Skin of body (tissue), 2 donors: ENCODE data around the gene GHR. TPM values are rescaled to one million over a fixed set of nuclear protein-coding genes. Genes with fewer than 3 reads are reported as not detected.

Experiments
- DNase-seq: peaks from one replicate; lab custom pipeline; 2025; lab: John Stamatoyannopoulos, UW
- total RNA-seq: library from RNA; depleted of rRNA; stranded (reverse); fragments of >200 nt; gene quantifications from one replicate; pipeline ENCODE4 v1.2.3, GENCODE V29; 2014

The GHR gene
- total RNA-seq, 1 donor from 2014 or later = 25.4 TPM

DNA sequence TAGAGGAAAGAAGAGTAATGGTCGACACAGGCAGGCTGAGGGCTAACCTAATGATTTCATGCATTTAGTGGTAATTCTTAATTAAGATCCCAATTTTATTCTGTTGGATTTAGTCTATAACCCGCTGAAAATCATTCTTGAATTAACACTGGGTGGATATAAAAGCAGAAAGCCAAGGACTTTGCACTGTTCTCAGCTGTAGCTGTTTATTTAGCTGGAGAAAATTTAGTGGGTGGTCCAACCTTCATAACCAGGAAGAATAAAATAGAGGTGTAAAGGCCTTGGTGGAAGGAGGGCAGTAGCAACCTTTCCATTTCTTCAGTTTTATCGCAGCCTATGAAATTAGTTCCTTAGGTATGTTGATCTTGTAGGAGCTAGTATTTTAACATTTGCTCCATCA lies 92.3 kb downstream of the GHR start:
- DNase-seq = no peak

DNA sequence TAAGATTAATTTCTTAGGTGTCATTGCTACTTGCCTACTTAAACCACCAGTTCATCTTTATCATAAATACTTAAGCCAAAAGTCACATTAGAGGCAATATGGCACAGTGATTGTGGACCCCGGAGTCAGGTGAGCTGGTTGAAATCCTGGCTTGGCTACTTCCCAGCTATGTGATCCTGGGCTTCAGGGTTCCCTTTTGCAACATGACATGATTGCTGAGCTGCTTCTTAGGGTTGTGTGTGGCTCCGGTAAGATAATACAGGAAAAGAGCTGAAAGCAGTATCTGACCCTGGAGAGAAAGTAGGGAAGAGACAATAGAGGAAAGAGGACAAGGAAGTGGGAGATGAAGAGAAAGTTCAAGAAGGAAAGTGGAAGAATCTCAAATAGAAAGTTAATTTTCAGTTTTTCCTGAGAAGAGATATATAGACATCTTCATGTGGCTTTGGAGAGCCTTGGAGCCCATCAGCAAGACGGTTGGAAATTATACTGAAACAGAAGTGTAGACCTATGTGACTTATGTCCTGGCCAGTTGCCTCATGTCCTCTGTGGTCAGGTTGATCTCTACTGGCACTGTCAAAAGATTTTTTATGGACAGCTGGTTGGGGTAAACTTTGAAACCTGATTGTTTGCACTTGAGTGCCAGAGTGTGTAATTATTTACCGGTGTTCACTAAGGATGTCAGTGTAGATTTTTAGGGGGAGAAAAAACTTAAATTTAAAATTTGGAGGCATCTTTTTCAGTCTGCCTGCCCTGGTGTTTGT lies 93.2 kb downstream of the GHR start:
- no peak for DNase-seq

DNA sequence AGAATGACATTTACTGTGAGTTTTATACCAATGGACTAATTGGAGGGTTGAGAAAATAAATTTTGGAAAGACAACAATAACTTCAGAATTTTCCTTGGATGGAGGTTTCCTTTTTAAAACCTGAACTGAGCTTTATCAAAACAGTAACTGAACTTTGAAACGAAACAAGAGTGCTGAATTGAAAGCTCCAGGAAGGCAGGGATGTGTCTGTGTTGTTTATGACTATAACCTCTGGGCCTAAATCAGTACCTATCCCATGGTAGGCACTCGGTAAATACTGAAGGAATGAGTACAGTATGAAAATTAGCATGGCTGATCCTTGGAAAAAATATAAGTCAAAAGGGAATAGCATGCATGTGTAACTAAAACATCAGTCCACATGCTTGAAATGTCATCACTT lies 93.9 kb downstream of the GHR start:
- no peak for DNase-seq

DNA sequence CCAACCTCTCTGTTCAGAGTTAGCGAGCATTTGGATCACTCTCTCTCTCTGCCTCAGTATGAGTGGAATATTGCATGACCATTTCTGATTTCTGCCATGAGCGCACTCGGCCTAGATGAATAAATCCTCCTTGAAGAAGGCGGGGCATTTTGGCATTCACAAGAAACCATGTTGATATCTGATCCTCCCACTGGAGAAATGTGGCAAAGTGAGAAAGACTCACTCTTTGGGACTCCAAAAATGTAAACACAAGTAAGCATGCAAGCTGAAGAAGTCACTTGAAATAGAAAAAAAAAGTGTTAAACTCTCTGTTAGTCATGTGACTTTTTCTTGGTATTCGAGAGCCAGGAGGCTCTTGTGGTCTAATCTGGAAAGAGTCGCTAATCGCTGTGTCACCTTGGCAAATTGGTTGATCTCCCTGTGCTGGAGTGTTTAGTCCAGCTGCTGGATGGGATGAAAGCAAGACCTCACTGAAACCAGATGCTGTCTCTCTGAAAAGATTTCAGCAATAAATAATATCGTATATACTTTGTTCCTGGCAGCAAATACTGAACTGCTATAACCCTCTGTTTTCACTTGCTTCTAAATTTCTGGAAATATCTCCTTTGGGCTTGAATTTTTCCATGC lies 95.5 kb downstream of the GHR start:
- DNase-seq = peak; percentile 89

DNA sequence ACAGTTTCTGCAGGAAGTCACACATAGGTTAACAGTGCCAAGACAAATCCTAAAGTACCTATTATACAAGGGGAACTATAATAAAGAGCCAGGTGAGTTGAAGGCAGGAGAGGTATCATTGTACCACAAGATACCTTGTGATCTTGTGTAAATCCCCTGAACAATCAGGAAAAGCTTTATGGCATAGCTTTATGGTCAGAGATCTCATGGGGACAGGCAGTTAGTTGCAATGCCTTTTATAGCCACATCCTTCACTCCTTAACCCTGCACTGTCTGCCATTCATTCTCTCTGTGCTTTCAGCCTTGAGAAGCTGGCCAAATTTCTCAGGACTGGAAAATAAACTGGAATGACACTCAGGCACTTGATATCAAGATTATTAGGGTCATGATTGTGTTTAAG lies 97.0 kb downstream of the GHR start:
- DNase-seq = no peak

DNA sequence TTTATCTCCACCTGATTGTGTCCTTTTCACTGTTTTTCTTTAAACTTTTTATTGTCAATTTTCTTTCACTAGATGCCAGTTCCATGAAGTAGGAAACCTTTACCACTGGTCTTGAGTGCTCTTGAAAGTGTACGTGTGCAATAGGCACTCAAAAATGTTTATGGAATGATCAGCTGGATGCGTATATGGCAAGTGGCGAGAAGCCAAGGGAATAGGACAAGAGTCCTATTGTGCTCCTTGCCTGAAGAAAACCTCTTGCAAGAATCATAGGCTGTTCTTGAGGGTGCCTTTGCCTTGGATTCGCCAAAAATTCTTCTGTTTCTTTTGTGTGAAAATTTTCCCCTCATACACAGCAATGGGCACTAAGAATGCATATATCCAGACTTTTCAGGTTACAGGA lies 97.7 kb downstream of the GHR start:
- DNase-seq = no peak

DNA sequence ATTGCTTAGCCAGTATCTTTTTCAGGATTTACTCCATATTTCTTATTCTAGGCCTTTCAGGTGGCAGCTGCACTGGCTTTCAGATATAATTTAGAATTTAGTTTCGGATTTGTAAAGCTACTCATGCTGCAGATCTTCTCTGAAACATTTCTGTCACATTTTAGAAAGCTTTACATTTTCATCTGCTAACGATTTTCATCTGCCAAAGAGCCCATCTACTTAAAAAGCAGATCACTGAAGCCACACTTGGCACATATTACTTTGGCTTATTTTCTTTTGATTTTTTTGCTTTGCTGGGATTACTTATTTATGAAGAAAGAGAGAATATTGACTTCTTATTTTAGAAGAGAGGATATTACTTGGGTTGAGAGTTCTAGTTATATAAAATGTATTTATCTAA lies 98.2 kb downstream of the GHR start:
- DNase-seq = no peak

DNA sequence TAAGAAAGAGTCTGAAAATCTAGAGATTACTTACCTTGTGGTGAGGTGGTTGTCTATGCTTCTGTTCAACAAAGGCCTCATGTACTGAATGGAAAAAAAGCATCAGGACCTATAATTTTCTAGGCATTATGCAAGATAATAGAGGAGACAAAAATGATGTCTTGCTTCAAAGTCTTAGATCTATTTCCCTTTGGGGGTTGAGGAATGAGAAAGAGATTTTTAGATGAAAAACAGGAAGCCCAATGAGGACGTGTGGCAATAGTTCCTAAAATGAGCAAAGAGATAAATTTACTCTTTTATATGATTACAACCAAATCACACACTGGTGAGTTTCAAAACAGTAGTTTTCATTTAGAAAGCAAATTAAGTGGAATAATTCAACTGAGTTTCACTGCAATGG lies 99.5 kb downstream of the GHR start:
- no peak for DNase-seq

DNA sequence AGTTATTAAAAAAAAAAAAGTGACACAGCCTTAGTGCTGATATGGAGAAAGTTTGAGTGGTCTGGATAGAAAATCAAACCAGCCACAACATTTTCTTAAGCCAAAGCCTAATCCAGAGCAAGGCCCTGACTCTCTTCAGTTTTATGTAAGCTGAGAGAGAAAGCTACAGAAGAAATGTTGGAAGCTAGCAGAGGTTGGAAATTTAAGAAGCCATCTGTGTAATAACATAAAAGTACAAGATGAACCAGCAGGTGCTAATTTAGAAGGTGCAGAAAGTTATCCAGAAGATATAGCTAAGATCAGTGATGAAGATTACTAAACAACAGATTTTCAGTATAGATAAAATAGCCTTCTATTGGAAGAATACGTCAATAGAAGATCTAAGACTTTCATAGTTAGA lies 102.9 kb downstream of the GHR start:
- DNase-seq = no peak

DNA sequence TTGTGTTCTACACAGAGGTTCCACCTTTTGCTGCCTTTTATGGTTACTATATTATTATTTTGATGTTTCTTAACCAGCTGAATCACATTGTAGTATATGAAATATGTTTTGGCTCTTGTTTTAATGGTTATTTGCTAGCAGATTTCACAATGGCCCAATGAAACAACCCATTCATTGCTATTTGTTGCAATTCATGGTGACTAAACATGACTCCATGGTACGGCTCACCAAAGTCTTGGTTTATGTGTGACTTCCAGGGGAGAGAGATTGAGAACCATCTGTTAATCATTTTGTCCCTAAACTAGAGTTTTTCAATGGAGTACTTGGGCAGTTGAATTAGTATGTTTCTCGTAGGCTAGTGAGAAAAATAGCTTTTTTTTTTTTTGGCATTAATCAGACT lies 108.4 kb downstream of the GHR start:
- no peak for DNase-seq

DNA sequence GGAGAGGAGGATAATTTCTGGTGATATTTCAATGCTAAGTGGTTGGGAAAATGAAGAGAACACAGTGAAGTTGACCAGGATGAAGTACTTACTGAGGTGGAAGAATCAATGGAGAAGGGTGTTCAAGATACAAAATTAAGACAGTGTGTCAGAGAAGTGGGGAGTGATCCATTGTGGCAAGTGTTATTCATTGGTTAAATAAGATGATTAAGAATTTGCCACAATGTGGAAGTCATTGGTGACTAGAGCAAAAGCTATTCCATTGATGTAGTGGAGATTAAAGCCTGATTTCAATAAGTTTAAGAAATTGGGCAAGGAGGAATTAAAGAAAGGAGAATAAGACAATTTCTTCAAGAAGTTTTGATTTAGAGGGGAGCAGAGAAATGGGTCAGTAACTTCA lies 118.9 kb downstream of the GHR start:
- DNase-seq = no peak

DNA sequence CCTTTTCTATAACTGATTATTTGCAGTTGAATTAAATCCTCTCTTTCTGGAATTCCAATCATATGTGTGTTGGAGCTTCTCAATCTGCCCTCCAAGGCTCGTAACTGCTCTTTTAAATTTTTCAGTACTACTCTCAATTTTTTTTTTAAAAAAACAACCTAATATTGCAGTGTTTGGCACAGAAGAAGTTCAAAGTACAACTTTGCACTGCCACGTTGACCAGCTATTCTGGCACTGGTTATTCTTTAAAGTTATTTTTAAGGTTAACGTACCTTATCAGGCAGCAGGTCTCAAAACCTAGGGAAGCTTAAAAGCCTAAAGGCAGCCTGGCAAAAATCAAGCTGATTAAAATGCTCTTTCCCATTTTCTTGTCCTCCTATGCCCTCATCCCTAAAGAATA lies 120.5 kb downstream of the GHR start:
- DNase-seq = no peak

DNA sequence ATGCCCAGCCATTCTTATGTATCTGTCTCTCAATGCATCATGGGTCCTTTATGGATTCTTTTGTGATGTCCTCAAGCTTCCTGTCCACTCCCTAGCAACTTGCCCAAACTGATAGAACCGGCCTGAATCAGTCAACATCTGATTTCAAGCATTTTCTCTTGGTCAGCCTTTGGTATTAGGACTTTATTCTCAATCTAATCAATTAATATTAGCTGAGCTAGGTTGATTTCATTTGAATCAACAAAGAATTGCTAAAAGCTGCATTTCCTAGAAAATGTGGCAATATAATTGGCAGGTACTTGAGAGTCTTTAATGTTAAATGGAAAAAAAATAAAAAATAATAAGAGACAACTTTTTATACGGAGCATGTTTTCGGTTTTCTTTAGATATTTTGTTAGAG lies 121.8 kb downstream of the GHR start:
- no peak for DNase-seq

DNA sequence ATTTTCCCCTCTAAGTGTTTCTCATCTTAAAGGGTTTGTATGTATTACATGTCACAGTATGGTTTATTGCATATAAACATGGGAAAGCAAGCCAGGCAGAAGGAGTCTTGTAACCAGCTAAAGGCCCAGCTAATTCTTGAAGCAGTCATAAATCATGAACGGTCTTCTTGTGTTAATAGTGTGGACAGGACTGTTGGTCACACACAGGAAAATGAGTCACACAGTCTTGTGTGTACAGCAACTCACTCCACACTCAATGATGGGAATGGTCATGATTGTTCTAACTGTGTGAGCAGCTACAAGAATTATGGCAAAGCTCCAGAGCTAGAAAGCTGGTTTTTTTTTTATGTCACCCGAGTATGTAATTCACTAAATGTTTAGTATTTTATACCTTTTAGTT lies 123.9 kb downstream of the GHR start:
- no peak for DNase-seq

DNA sequence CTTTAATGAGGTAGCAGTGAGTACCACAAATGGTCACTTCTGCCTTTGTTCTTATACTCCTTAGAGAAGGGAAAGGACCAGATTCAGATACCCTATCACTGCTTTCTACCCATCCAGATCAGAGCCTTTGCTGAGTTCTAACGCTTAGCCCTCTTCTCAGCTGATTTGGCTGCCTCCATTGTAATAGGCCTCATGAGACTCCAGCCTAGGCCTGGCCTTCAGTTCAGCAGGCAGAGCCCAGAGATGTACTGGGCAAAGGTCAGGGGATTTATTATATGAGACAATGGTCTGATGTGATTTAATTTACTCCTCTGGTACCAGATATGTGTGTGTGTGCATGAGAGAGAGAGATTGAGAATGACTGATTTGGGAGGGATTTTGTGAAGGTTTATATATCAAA lies 124.7 kb downstream of the GHR start:
- DNase-seq = no peak

DNA sequence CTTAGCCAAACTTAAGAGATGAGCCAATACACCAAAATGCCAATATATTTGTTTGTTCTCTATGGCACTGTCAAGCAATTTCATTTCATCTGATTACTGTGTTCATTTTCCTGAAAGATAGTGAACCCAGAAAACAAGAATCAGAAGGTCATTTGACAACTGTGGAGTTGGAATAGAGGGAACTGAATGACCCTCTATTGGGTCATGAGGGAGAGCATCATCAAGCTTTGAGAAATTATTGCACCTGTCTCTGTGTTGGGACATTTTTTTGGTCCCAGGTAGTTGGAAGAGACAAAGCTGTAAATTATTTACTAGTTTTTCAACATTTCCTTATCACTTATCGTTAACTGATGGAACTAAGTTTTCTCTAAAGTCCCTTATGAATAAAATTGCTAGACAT lies 129.4 kb downstream of the GHR start:
- no peak for DNase-seq

DNA sequence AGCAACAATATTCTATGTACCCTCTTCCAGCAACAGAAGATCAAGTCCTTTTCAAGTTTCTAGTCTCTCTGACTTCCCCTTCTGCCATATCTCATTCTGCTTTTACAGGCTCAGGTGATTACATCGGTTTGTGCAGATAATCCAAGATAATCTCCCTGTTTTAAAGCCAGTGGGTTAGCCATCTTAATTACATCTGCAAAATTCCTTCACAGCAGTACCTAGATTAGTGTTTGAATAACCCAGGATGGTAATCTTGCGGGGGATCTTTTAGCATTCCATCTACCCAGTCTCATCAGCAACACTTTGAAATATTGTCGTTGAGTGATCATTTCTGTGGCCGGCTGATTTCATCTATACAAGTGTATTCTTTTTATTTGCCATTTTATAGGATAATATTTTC lies 130.2 kb downstream of the GHR start:
- no peak for DNase-seq

DNA sequence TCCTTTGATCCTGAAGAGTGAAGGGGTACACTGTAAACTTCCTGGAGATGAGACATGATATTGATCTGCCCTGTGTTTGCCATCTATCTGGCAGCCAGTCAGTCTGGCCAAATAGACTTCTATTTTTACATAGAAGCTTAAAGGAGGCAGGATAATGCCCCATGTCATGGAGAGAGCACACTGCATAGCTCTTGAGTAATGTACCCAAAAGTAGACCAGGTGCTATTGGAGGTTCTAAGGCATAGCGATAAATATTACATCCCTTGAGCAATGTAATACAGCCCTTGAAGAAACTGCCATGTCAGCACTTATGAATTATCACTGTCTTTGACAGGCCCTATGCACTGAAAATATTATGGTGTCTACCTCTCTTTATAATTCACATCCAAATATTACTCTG lies 131.8 kb downstream of the GHR start:
- no peak for DNase-seq

DNA sequence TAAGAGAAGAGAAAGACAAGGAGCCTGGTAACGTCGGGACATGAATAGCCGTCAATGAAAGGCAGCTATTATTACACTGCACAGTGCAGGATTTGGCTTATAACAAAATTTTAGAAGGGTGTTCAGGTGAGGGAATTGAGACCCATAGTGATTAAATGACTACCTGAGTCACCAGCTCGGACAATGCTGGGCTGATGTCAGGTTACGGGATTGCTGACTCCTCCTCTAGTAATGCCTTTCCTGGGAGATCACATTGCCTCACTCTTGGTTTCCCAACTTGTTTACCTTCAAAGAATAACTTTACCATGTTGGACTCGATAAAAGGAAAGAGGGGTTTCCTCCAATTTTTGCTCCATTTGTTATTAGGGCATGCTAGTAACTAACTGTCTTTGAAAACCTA lies 132.6 kb downstream of the GHR start:
- no peak for DNase-seq

DNA sequence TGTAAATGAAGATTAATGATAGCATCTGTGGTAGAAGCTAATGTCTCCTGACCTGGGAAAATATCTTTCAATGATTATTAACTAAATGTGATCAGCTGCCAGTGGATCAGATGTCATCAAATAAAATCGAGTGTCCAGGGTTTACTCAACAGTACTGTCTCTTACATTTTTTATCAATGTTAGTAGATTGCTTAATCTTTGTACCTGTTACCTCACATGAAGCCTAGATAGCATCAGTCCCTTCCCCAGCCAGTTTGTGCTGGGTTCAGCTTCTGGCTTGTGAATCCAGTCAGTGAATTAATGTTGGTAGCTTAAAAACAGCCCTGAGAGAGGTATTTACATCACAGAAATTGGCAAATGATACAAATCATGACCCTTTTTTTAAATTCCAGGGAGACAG lies 134.4 kb downstream of the GHR start:
- no peak for DNase-seq

DNA sequence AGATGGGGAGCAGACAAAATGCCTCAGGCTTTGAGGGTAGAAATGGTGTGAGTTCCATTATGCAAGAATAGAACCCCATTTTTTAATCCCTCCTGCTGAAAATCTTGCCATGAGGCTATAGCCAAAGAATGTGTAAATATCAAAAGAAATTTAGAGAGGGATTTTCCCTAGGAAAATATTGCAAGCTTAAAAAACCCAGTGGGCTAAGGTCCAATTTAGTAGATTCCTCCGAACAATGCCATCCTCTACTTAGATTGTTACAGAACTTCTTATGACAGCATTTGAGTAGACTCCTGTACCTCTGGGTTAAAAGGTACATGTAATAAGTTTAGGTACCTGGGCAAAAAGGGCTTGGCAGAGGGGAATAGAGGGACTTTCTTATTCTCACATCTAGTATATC lies 138.4 kb downstream of the GHR start:
- DNase-seq = no peak

DNA sequence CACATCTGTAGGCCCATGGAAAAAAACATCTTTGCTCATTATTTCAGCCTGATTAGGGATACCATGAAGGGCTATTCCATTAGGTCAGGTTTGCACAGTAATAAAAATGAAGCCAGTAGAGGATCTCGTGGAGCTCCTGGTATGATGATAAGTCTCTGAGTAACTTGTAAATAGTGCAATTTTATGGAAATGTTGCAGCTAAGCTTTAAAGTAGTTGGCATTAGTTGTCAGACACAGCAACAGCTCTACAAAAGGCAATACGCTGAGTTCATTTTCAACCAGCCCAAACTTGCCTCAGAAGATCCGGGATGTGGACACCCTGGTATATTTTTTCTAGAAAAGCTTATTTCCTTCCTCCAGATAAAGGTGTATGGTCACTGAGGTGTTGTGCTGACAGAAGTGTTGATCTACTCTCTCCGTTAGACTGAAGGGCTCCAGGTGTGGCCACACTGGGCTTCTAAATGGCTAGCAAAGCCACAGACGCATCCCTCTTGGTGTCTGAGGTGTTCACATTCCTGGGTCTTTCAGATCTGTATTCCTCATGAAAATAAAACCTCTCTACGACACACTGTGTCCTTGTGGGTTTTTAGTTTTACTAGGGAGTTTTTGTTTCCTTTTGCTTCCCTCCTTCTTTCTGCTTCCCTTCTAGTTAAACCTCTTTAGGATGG lies 141.6 kb downstream of the GHR start:
- no peak for DNase-seq
